SK-N-SH (cell line): Measurements from ENCODE around the gene LRRC27.

Experiments used
- FOXM1 ChIP-seq: IDR thresholded peaks from 2 replicates; pipeline ENCODE4 v1.4.0; 2012; ENCODE audit warnings: low read depth, mild to moderate bottlenecking
- GABPA ChIP-seq: IDR thresholded peaks from 2 replicates; pipeline ENCODE4 v1.4.0; 2012; ENCODE audit warnings: low read depth, mild to moderate bottlenecking
- IRF3 ChIP-seq: fragments of 150-350 bp; IDR thresholded peaks from 2 replicates; pipeline ENCODE4 v1.6.1; 2016; ENCODE audit warnings: mild to moderate bottlenecking, low read depth, low read length
- JUND ChIP-seq: IDR thresholded peaks from 2 replicates; pipeline ENCODE4 v1.4.0; 2012
- RAD21 ChIP-seq: IDR thresholded peaks from 2 replicates; pipeline ENCODE4 v1.6.1; 2012; ENCODE audit warnings: mild to moderate bottlenecking, low read length
- REST ChIP-seq: IDR thresholded peaks from 2 replicates; pipeline ENCODE4 v1.6.1; 2012; ENCODE audit warnings: mild to moderate bottlenecking, low read depth, low read length, moderate library complexity
- SMC3 ChIP-seq: IDR thresholded peaks from 2 replicates; pipeline ENCODE4 v1.6.1; 2012; ENCODE audit warnings: low read depth, low read length, improper control_type of control experiment
- TF ChIP-seq, protein P1 (sequence below): fragments of 200-600 bp; sonication (generic); IDR thresholded peaks from 2 replicates; pipeline ENCODE4 v1.6.1; 2017; ENCODE audit warnings: antibody characterized with exemption, mild to moderate bottlenecking, moderate library complexity
- TF ChIP-seq, protein P2 (sequence below): IDR thresholded peaks from 2 replicates; pipeline ENCODE4 v1.4.0; 2012; ENCODE audit warnings: low read depth
- TF ChIP-seq, protein P3 (sequence below): IDR thresholded peaks from 2 replicates; pipeline ENCODE4; 2012

GRCh38 chr10:132310701-132311337 lies 21.2 kb upstream of the LRRC27 start:
- no peak for TF ChIP-seq SMC3
- no peak for TF ChIP-seq RAD21
- TF ChIP-seq, protein P1, sequence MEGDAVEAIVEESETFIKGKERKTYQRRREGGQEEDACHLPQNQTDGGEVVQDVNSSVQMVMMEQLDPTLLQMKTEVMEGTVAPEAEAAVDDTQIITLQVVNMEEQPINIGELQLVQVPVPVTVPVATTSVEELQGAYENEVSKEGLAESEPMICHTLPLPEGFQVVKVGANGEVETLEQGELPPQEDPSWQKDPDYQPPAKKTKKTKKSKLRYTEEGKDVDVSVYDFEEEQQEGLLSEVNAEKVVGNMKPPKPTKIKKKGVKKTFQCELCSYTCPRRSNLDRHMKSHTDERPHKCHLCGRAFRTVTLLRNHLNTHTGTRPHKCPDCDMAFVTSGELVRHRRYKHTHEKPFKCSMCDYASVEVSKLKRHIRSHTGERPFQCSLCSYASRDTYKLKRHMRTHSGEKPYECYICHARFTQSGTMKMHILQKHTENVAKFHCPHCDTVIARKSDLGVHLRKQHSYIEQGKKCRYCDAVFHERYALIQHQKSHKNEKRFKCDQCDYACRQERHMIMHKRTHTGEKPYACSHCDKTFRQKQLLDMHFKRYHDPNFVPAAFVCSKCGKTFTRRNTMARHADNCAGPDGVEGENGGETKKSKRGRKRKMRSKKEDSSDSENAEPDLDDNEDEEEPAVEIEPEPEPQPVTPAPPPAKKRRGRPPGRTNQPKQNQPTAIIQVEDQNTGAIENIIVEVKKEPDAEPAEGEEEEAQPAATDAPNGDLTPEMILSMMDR: no peak
- no peak for TF ChIP-seq IRF3
- TF ChIP-seq, protein P2, sequence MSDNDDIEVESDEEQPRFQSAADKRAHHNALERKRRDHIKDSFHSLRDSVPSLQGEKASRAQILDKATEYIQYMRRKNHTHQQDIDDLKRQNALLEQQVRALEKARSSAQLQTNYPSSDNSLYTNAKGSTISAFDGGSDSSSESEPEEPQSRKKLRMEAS: no peak
- TF ChIP-seq GABPA: no peak
- no peak for TF ChIP-seq FOXM1
- TF ChIP-seq JUND: no peak
- no peak for TF ChIP-seq REST
- TF ChIP-seq, protein P3, sequence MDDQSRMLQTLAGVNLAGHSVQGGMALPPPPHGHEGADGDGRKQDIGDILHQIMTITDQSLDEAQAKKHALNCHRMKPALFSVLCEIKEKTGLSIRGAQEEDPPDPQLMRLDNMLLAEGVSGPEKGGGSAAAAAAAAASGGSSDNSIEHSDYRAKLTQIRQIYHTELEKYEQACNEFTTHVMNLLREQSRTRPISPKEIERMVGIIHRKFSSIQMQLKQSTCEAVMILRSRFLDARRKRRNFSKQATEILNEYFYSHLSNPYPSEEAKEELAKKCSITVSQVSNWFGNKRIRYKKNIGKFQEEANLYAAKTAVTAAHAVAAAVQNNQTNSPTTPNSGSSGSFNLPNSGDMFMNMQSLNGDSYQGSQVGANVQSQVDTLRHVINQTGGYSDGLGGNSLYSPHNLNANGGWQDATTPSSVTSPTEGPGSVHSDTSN: no peak
